ENCODE data around the gene ALX4.

GRCh38 chr11:44314733-44315132 lies 4.8 kb upstream of the ALX4 start:
- TF ChIP-seq EZH2phosphoT487 (IDR thresholded peaks at IDR 0.05) (no peak), CTCF (IDR thresholded peaks at IDR 0.05) (no peak), EZH2 (IDR thresholded peaks at IDR 0.05) (no peak)

Data from neural progenitor cell (in vitro differentiated cells).